HG03103 (cell line): ENCODE data around the gene C2orf81.
"Not testable (repeated sequence)": the region's sequence is repeated elsewhere in the genome, so short reads cannot be mapped to it uniquely, and the experiment has no call there.

Source experiments
- ATAC-seq: cut with Tn5 transposase; IDR thresholded peaks from one replicate; pipeline ENCODE4 v1.9.1; 2021; ENCODE audit warnings: low read depth; ENCODE audit not compliant: unreplicated experiment

C2orf81 gene

DNA sequence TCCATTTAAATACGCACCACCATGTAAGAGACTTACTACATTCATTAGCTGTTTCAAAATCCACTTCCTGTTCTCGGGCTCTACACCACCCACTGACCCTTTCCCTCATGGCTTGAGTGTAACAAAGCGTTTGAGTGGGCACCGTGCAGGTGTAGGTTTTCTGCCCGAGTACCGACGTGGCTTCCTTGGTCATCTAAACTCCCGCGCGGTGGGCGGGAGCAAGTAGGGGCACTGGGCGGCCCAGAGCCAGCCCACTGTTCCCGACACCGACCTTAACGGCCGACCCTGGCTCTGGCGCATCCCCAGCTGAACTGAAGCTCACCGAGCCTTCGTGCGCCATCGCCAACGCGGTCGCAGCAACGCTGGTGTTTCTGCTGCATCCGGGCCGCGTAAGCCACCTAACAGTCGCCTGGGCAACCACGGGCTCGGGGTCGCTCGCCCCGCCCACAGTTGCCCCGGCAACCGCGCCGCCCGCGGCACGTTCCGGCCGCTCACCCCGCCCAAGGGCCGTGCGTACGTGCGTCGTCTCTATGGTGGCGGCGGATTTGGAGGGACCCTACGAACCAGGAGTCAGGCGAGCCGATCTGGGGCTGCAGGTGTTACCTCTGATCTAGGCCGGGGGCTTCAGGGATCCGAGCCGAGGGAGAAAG lies at the start of gene C2orf81, which contains the start of gene WDR54:
Gene C2orf81 (minus strand): TSS at position 399 of the 650 bp plus-strand sequence. CDS start 59 bp downstream, at position 340.
Gene WDR54 (plus strand): TSS at position 510 of the 650 bp plus-strand sequence. CDS start 424 bp downstream, outside the sequence.
- peak; percentile 78 for ATAC-seq

DNA sequence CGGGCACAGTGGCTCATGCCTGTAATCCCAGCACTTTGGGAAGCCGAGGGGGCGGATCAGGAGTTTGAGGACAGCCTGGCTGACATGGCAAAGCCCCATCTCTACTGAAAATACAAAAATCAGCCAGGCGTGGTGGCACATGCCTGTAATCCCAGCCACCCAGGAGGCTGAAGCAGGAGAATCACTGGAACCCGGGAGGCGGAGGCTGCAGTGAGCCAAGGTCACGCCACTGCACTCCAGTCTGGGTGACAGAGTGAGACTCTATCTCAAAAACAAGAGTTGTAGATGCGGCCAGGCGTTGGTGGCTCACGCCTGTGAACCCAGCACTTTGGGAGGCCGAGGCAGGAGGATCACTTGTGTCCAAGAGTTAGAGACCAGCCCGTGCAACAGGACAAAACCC lies 49.3 kb upstream of the C2orf81 start:
- ATAC-seq: not testable (repeated sequence)

DNA sequence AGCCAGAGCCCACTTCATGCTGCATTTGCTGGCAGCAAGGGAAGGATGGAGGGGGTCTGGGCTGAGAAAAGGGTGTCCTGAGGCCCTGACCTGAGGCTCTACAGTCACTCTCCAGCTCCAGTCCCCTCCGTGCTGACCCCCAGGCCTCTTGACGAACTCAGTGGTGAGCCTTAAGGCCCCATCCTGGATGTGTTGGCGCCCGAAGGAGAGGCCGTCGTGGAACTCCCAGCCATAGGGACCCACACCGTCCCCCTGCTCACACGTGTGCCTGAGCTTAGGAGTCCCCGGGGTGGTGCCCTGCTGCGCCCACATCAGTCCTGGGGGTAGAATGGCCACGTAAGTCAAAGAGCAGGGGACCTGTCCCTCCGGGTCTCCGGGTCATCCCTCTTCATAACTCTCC lies 43.0 kb upstream of the C2orf81 start:
- no peak for ATAC-seq

DNA sequence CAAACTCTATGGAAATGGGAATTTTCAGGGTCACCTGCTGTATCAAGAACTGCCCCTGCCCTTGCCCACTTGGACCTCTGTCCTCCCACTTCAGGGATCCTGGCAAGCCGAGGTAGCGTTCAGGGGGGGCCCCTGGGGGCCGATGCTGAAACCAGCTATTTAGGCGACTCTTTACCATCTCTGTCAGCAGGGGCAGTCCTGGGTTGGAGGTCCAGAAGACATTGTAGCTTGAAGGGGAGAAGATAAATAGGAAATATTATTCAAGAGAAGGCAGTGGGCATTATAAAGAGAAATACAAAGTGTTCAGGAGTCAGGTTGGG lies 41.3 kb upstream of the C2orf81 start:
- no peak for ATAC-seq

DNA sequence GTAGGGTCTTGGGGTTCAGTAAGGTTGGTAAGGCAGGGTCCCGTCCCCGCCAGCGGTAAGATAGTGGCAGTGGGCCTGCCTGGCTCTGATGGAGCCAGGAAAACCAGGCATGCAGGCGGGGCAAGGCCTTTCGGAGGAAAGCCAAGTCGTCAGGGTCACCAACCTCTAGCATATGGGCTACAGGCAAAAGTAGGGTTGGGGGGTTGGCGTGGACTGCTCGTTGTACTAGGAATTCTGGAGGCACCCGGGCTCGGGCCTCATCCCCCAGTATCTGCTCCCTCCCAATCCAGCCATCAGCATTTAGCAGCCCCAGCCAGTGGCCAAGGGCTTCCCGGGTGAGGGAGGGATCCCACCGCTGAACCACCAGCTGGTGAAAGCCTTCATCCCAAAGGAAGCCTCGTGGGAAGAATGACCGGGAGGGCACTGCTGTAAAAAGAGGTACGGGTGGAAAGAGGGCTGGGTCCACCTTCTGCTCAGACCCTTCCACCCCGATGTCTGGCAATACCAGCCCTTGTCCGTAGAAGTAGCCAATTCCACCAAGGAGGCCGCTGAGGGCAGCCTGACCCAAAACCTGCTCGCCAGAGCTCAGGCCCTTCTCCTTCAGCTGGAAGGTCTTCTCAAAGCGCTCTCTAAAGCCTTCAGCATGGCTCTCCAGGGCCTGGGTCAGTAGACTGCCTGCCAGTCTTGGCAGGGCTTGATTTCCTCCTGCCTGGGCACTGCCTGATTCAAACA lies 40.8 kb upstream of the C2orf81 start:
- ATAC-seq: no peak

DNA sequence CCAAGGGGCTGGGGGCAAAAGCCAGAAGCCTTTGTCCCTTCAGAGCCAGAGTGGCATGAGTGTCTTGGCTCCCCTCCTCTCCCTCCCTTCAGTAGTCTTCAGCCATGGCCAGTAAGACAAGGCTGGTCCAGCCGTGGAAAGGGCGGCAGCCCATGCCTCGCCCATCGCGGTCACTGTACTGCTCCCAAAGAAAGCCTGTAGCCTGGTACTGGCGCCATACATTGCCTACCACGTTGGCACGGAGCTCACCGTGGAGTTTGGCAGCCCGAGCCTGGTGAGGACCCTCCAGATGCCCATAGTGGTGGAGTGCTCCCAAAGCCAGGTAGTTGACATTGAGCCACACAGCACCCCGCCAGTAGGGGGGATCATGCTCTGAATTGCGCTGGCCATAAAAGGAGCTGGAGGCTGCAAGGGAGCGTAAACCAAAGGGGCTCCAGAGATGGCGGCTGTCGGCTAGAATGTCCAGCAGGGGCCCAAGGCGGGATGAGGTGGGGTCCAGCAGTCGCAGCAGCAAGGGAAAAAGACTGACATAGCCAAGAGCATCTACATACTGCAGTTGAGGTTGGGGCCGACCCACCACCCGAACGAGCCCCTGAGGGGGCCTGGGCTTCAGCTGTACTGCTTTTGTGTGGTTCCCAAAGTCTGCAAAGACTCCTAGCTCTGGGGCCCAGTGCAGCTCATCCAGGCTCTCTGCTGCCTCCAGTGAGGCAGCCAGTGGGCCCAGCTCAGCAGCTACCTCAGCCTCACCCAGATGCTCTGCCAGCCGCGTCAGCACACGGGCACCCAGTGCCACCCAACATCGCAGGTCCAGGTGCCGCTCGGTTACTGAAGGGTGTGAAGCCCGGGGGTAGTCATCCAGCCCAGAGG lies 40.0 kb upstream of the C2orf81 start:
- ATAC-seq: no peak

DNA sequence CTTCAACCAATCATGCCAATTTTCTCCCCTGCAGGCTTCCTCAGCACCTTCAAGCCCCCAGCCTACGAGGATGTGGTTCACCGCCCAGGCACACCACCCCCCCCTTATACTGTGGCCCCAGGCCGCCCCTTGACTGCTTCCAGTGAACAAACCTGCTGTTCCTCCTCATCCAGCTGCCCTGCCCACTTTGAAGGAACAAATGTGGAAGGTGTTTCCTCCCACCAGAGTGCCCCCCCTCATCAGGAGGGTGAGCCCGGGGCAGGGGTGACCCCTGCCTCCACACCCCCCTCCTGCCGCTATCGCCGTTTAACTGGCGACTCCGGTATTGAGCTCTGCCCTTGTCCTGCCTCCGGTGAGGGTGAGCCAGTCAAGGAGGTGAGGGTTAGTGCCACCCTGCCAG lies 38.8 kb upstream of the C2orf81 start:
- not testable (repeated sequence) for ATAC-seq

DNA sequence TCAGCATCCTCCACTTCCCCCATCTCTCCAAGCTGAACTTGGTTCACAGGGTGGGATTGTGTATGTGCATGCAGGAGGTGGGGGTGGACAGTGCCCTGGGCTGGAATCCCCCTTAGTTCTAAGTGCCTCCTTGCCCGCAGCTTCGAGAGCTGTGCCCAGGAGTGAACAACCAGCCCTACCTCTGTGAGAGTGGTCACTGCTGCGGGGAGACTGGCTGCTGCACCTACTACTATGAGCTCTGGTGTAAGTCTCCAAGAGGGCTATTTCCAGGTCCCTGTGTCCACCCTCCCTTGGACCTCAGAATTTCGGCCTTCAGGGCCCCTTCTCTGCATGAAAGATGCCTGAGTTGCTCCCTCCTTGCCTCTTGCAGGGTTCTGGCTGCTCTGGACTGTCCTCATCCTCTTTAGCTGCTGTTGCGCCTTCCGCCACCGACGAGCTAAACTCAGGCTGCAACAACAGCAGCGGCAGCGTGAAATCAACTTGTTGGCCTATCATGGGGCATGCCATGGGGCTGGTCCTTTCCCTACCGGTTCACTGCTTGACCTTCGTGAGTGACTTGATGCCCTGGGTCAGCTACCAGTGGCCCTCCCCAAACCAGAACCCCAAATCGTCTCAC lies 38.2 kb upstream of the C2orf81 start:
- ATAC-seq: not testable (repeated sequence)

DNA sequence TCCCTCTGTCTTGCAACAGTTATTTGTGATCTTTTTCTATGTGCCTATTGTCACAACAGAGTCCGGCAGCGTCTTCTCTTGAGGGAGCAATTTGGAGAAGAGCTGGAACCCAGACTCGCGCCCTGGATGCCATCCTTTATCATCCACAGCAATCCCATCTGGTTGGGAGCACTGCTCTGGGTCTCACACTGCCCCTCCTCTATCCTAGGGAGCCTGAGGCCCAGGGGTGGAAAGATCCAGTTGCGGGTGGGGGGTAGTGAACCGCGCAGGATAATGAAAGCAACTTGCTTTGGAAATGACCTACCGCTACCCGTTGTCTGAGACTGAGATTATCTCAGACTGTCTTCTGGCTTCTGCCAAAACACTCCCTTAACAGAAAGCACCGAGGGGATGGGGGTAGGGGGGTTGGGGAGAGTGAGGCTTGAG lies 37.5 kb upstream of the C2orf81 start:
- no peak for ATAC-seq

DNA sequence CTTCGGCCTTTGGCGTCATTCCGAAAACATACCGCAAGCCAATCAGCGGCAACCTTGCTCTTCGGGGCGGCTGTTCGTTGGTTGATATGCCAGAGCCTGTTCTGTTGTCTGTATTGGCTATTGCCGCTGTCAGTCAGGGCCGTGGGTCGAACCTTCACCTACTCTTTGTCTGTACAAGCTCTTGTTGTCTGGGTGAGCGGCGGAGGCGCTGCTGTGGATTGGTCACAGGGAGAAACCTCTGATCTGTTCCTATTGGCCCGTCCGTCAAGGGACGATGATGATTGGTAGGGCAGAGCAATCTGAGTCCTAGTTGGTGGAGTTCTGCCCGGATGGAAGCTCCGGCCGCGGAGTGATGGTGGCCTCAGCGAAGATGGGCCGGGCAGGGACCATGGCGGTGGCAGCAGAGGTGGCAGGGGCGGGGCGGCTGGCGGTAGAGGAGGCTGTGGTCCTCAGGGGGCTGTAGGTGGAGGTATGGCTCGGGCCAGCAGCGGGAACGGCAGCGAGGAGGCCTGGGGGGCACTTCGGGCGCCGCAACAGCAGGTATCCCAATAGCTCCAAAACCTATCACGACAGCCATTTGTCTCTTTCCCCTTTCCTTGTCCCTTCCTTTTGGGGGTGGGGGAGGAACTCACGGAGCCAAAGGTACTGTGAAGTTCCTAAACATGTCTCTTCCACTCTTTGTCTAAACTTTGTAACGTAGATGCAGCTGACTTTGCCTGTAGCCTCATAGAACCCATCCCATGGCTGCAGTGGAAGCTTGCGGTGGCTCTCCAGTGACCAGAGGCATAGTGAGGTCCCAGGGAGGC lies 36.9 kb upstream of the C2orf81 start, which contains the start of gene WBP1:
Gene WBP1 (plus strand): TSS at position 307 of the 806 bp plus-strand sequence. CDS start 165 bp downstream, at position 472.
- peak; percentile 75 for ATAC-seq

DNA sequence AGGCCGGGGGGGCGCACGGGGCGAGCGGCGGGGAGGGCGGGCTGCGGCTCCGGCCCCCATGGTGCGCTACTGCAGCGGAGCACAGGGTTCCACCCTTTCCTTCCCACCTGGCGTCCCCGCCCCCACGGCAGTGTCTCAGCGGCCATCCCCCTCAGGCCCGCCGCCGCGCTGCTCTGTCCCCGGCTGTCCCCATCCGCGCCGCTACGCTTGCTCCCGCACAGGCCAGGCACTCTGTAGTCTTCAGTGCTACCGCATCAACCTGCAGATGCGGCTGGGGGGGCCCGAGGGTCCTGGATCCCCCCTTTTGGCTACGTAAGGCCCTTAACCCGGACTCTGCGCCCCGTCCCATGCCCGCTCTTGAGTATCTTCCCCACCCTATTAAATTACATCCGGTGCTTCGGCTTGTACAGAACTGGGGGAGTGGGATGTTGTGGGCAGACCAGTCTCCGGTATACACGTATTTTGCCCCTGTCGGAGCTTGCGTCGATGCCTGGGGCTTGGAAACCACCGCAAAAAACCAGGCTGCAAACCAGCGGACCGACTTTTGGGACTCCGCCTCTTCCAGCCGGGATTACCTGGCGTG lies 36.2 kb upstream of the C2orf81 start:
- ATAC-seq: peak; percentile 31

DNA sequence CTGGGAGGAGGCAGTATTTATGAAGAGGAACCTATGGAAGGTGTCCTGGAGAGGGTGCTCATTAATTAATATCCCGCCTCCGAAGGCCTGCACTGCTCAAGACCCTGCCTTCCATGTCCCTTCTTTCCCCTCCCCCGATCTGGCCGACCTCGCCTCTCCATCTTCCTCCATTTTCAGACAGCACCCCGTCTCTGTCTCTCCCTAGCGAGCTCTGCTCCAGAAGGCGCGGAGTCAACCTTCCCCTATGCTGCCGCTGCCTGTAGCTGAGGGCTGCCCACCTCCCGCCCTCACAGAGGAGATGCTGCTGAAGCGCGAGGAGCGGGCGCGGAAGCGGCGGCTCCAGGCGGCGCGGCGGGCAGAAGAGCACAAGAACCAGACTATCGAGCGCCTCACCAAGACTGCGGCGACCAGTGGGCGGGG lies 35.7 kb upstream of the C2orf81 start:
- no peak for ATAC-seq

DNA sequence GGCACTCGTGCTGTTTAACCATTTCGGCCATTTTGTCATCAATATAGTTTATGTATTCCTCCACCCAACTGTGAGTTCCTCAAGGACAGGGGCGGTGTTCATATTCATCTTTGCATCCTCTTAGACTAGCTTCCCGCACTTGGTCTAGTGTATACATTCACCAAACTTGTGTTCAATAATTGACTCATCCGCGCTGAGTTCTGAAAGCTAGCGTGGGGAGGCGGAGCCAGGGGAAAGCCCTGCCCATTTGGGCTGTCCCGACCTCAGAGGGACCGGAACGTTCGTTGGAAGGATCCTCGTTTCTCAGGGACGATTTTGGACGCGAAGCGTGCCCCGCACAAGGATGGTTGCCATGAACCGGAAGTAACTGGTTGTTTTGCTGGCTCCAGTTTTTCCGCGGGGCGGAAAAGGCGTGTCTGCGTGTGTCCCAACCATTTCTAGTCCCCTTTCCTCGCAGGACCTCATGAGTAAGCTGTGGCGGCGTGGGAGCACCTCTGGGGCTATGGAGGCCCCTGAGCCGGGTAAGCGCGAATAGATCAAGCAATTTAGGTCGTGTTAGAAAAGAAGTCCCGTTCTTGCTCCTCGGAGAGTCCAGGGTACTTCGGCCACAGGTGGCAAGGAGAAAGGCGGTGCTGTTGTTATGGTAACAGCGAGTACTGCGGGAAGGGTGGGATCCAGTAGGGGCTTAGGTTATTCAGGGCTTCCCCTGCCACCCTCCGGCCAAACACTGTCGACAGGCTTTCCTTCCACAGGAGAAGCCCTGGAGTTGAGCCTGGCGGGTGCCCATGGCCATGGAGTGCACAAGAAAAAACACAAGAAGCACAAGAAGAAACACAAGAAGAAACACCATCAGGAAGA lies 33.5 kb upstream of the C2orf81 start, which contains the start of gene INO80B:
Gene INO80B (plus strand): TSS at position 434 of the 858 bp plus-strand sequence. CDS start 30 bp downstream, at position 464.
- peak; percentile 37 for ATAC-seq

DNA sequence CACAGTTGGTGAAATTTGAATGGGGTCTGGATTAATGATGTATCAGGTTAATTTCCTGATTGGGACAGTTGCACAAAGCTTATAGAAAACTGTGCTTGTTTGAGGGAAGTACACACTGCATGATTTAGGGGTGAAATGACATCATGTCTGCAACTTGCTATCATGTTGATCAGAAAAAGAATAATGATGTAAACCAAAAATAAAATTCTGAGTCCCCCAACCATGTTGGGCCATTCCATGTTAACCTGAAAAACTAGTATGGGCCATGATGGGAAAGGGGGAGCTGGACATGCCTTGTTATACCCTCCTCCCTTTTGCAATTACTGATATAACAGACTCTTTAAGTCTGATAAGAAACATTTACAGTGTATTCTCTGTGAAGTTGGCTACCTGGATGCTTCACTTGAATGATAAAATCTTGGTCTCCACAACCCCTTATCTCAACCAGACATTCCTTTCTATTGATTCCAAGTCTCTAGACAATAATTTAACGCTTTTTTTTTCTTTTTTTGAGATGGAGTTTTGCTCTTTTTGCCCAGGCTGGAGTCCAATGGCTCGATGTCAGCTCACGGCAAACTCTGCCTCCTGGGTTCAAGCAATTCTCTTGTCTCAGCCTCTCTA lies 29.3 kb upstream of the C2orf81 start:
- no peak for ATAC-seq

DNA sequence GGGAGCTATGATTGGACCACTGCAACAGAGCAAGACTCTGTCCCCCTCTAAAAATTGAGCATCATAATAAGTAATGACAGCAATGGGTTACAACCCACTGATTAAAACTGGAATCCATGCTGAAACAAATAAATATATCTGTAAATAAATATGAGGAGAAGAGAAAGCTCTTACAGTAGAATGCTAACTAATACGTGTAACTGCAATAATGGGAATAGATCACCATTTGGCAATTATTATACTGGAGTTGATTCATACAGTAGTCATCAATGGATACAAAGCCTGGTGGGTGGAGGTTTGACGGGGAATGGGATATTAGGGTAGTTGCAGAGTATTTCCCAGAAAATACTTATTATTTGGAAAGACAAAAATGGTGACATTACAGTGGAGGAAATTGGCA lies 27.4 kb upstream of the C2orf81 start:
- no peak for ATAC-seq

DNA sequence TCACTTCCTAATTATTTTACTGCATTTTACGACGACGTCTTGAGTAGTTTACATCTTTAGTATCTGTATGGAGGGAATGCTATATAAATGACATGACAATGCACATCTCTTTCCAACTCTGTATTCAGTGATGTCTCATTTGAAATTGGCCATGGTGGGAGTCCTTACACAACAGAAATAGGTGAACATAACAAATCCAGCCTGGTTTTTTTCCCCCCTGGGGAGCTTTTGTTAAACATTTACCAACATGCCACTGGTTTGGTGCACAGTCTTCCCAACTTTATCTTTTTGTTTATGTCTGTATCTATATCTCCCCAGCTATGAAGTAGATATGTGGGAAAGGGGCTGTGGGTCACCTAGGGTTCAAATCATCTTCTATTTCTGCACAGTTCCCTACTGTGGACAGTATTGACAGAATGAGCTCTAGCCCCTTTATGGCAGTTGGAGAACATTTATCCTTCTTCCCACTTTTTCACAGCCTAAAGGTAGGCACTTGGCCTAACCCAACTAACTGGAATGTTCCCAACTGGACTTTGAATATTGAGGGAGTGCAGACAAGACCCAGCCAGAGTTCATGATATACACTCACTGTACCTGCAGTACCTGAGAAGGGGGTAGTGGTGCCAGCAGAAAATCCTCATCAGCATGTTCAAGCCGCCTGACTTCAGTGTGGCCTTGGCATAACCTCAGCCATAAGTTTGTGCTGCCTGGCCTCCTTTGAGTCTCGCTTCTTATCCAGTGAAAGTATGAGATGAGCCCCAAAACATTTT lies 26.0 kb upstream of the C2orf81 start:
- ATAC-seq: no peak
